Measurements from ENCODE around the gene ZNF212. TPM values are rescaled to one million over a fixed set of nuclear protein-coding genes. Genes with fewer than 3 reads are reported as not detected.

The ZNF212 gene
- polyA plus RNA-seq, result 8.7 TPM

DNA sequence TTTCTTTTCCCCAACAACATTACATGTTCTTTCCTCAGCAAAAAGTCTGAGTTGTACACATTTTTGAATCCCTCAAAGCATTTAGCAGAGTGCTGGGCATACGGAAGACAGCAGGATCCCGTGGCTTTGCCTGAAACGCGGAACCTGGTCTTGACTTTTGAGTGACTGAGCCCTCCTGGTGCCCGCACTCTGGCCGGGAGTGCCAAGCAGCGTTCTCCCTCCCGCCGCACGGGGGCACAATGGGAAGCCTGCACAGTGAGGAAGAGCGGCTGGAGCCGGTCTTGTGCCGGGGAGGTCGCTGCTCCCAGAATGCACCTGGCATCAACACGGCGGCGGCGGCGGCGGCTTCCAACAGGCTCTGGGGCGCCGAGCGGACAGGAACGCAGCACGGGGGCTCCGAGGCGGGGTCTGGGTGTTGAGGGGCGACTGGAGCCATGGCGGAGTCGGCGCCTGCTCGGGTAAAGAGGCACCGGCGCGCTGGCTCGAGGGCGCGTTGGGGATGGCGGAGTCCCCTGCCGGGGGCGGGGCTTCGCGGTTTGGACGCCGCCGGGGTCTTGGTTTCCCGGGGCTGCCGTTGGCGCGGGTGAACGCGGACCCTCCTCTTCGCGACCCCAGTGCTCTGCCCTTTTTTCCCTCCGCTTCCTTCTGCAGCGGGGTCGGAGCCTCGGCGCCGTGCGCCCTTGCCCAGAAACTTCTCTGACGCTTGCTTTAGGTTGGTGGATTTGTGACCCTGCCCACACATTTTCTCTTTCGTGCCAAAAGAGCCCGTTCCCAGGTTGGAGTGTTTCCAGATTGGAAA is at the start of gene ZNF212:
Gene ZNF212, plus strand, starts transcription at position 307 of the 799 bp plus-strand sequence. Its CDS starts 128 bp downstream, at position 435.
- peaks cover 22 to 25% (median 25%) of the 10 kb centered on the region in 3 donors for H3K4me1 Mint-ChIP-seq
- H3K9me3 Mint-ChIP-seq, result peaks cover 0 to 5% (median 0%) of the 10 kb centered on the region in 3 donors
- H3K27me3 Mint-ChIP-seq, result no peaks in the 10 kb centered on the region
- peaks cover 3% of the 10 kb centered on the region for H3K36me3 Mint-ChIP-seq
- peak within 1 kb of the TSS; percentile 58 to 89 (median 84) for H3K27ac Mint-ChIP-seq
- peak within 1 kb of the TSS; percentile 90 to 96 (median 94) for H3K4me3 Mint-ChIP-seq

- Mint-ChIP-seq H3K36me3 (no peaks in the 10 kb centered on the region), H3K4me1 (peaks cover 3 to 17% (median 9%) of the 10 kb centered on the region in 3 donors), H3K27me3 (peaks cover 2% of the 10 kb centered on the region), H3K4me3 (peak overlapping the region; percentile 58 to 81 (median 80)), H3K27ac (peak overlapping the region in 1 of 3 donors; percentile 71), H3K9me3 (no peaks in the 10 kb centered on the region)
These were observed 47.6 kb upstream of the ZNF212 start for GRCh38 chr7:149191851-149192250.

- no peaks in the 10 kb centered on the region for H3K36me3 Mint-ChIP-seq
- no peaks in the 10 kb centered on the region for H3K9me3 Mint-ChIP-seq
- peaks cover 4 to 28% (median 4%) of the 10 kb centered on the region in 3 donors for H3K4me1 Mint-ChIP-seq
- peak overlapping the region in 2 of 3 donors; percentile 20 to 23 for H3K27ac Mint-ChIP-seq
- peak overlapping the region; percentile 72 to 90 (median 86) for H3K4me3 Mint-ChIP-seq
- peaks cover 2% of the 10 kb centered on the region for H3K27me3 Mint-ChIP-seq
These were observed 44.7 kb upstream of the ZNF212 start for GRCh38 chr7:149194799-149195179.

DNA sequence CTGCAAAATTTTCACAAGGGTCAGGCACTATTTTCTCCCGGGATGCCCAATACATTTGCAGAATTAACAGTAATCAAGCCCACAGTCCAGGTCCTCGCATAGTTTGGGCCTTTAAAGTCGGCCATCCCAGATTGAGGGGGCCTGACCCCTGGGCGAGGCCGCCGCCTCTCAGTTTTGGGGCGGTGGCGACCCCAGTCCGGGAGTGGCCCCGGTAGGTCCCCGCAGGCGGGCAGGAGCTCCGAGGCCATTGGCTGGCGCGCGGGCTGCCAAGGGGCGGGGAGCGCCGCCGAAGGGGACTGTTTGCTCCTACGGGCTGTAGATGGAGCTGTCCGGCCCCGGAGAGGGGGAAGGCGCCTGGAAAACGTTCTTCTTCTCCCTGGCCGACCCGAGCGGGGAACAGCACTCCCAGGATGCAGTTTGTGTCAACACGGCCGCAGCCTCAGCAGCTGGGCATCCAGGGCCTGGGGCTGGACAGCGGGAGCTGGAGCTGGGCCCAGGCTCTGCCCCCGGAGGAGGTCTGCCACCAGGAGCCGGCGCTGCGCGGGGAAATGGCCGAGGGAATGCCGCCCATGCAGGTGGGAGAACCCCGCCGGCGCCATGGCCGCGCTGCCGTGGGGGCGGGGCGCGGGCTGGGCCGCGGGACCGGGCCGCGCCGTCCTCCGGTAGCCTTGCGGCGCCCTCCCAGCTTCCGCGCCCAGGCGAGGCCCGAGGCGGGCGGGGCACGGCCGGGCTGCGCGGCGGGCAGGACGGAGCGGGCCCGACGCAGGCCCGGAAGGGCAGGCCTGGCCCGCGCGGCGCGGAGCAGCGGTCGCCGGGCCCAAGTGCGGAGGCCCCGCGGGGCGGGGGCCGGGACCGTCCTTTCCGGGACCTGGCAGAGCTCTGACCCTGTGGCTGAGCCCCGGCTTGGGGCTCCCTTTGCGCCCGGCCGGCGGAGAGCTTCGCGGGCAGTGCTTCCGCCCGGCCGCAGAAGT is 44.0 kb upstream of the ZNF212 start, which contains the start of gene ZNF282:
Gene ZNF282, plus strand, starts transcription at position 367 of the 971 bp plus-strand sequence. Its CDS starts 44 bp downstream, at position 411.
- H3K4me1 Mint-ChIP-seq, result peaks cover 4 to 30% (median 6%) of the 10 kb centered on the region in 3 donors
- no peaks in the 10 kb centered on the region for H3K9me3 Mint-ChIP-seq
- peak within 1 kb of the TSS; percentile 86 to 98 (median 92) for H3K4me3 Mint-ChIP-seq
- peaks cover 4% of the 10 kb centered on the region for H3K36me3 Mint-ChIP-seq
- peak within 1 kb of the TSS; percentile 46 to 87 (median 82) for H3K27ac Mint-ChIP-seq
- H3K27me3 Mint-ChIP-seq, result peaks cover 2% of the 10 kb centered on the region

- H3K36me3 Mint-ChIP-seq, result peaks cover 8% of the 10 kb centered on the region
- peaks cover 4 to 27% (median 7%) of the 10 kb centered on the region in 3 donors for H3K4me1 Mint-ChIP-seq
- peak overlapping the region; percentile 86 to 98 (median 92) for H3K4me3 Mint-ChIP-seq
- H3K27me3 Mint-ChIP-seq, result no peaks in the 10 kb centered on the region
- H3K9me3 Mint-ChIP-seq, result no peaks in the 10 kb centered on the region
- H3K27ac Mint-ChIP-seq, result peak overlapping the region; percentile 46 to 87 (median 82)
These were observed 43.2 kb upstream of the ZNF212 start for GRCh38 chr7:149196151-149196704.

DNA sequence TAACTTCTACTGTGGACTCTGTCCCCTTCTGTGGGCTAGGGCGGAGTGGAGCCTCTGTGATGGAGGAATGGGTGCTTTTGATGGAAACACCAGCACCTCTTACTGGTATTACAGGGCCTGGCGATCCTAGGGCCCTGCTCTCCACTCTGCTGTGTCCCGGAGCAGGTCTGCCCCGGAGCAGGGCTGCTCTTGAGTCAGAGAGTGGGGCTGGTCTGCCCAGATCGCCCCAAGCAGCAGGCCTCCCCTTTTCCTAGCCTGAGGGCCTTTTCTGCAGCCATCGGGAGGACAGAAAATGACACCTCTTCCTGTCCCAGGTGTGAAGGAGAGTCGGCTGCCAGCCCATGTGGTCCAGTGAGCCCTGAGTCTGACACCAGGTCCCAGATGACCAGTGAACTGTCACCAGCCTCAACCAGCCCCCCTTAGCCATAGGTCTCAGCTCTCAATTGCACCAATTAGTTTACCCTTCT is 42.7 kb upstream of the ZNF212 start:
- H3K4me3 Mint-ChIP-seq, result peak overlapping the region; percentile 86 to 98 (median 92)
- no peaks in the 10 kb centered on the region for H3K27me3 Mint-ChIP-seq
- H3K27ac Mint-ChIP-seq, result peak overlapping the region in 2 of 3 donors; percentile 82 to 87
- no peaks in the 10 kb centered on the region for H3K9me3 Mint-ChIP-seq
- peaks cover 4 to 24% (median 8%) of the 10 kb centered on the region in 3 donors for H3K4me1 Mint-ChIP-seq
- H3K36me3 Mint-ChIP-seq, result peaks cover 9% of the 10 kb centered on the region

DNA sequence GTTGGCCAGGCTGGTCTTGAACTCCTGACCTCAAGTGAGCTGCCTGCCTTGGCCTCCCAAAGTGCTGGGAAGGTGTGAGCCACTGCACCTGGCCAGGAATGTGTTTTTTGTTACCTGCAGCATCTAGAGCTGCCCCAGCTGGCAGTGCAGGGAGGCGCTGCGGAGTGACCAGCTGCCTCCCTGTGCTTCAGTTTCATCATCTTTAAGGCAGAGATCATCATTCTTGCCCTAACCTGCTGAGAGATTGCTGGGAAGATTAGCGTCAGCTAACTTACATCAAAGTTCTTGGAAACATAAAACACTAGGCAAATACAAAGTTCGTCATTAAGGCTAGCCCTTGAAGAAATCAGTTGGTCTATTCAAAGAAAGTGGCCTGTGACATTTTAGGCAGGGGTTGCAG is 41.8 kb upstream of the ZNF212 start:
- Mint-ChIP-seq H3K9me3 (no peaks in the 10 kb centered on the region), H3K27ac (peak overlapping the region in 1 of 3 donors; percentile 82), H3K27me3 (no peaks in the 10 kb centered on the region), H3K36me3 (peaks cover 9% of the 10 kb centered on the region), H3K4me1 (peaks cover 2 to 26% (median 10%) of the 10 kb centered on the region in 3 donors), H3K4me3 (peak overlapping the region in 3 of 4 donors; percentile 51 to 89 (median 60))

DNA sequence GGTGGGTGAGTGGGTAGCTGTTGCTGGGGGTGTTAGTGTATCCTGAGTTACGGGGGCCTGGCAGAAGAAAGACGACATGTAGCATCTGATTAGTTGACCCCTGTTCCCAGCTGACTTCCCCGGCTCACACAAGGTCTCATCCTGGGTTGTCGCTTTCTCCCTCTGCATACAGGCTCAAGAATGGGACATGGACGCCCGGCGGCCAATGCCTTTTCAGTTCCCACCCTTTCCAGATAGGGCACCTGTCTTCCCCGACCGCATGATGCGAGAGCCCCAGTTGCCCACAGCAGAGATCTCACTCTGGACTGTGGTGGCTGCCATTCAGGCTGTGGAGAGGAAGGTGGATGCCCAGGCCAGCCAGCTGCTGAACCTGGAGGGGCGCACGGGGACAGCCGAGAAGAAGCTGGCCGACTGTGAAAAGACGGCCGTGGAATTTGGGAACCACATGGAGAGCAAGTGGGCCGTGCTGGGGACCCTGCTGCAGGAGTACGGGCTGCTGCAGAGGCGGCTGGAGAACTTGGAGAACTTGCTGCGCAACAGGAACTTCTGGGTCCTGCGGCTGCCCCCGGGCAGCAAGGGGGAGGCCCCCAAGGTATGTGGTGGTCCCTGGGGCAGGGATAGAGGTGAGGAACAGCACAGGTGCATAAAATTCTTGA is 41.2 kb upstream of the ZNF212 start:
- Mint-ChIP-seq H3K9me3 (no peaks in the 10 kb centered on the region), H3K27me3 (no peaks in the 10 kb centered on the region), H3K4me3 (peak overlapping the region in 1 of 4 donors; percentile 89), H3K36me3 (peaks cover 9% of the 10 kb centered on the region), H3K27ac (no peak overlapping the region), H3K4me1 (peaks cover 0 to 31% (median 12%) of the 10 kb centered on the region in 3 donors)

GRCh38 chr7:149199234-149199995 is 40.0 kb upstream of the ZNF212 start:
- no peak overlapping the region for H3K27ac Mint-ChIP-seq
- H3K27me3 Mint-ChIP-seq, result no peaks in the 10 kb centered on the region
- no peaks in the 10 kb centered on the region for H3K9me3 Mint-ChIP-seq
- H3K36me3 Mint-ChIP-seq, result peaks cover 11% of the 10 kb centered on the region
- peaks cover 4 to 31% (median 13%) of the 10 kb centered on the region in 3 donors for H3K4me1 Mint-ChIP-seq
- peak overlapping the region in 2 of 4 donors; percentile 51 to 89 for H3K4me3 Mint-ChIP-seq

DNA sequence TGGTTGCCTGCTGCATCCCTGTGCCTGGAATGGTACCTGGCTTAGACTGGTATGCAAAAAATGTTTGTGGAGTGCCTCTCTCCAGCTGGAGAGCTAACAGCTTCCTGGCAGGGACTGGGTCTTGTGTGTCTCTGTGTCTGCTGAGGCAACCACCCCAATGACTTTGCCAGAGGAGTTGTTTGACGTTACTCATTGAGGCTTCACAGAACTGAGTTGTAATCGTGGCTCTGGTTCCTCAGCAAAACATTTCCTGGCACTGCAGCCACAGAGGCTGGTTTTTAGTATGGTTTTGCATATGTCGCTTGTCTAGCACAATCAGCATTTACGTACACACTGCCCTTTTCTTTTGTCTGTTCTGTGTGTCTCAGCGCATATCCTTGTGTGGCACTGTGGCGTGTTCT is 36.6 kb upstream of the ZNF212 start:
- H3K4me3 Mint-ChIP-seq, result no peak overlapping the region
- H3K27me3 Mint-ChIP-seq, result no peaks in the 10 kb centered on the region
- H3K27ac Mint-ChIP-seq, result no peak overlapping the region
- H3K9me3 Mint-ChIP-seq, result no peaks in the 10 kb centered on the region
- peaks cover 5 to 12% (median 10%) of the 10 kb centered on the region in 3 donors for H3K4me1 Mint-ChIP-seq
- H3K36me3 Mint-ChIP-seq, result peaks cover 14% of the 10 kb centered on the region

GRCh38 chr7:149205690-149206381 is 33.6 kb upstream of the ZNF212 start:
- Mint-ChIP-seq H3K4me3 (no peak overlapping the region), H3K4me1 (peaks cover 5 to 7% (median 6%) of the 10 kb centered on the region in 3 donors), H3K27ac (no peak overlapping the region), H3K36me3 (peaks cover 9% of the 10 kb centered on the region), H3K27me3 (no peaks in the 10 kb centered on the region), H3K9me3 (no peaks in the 10 kb centered on the region)

DNA sequence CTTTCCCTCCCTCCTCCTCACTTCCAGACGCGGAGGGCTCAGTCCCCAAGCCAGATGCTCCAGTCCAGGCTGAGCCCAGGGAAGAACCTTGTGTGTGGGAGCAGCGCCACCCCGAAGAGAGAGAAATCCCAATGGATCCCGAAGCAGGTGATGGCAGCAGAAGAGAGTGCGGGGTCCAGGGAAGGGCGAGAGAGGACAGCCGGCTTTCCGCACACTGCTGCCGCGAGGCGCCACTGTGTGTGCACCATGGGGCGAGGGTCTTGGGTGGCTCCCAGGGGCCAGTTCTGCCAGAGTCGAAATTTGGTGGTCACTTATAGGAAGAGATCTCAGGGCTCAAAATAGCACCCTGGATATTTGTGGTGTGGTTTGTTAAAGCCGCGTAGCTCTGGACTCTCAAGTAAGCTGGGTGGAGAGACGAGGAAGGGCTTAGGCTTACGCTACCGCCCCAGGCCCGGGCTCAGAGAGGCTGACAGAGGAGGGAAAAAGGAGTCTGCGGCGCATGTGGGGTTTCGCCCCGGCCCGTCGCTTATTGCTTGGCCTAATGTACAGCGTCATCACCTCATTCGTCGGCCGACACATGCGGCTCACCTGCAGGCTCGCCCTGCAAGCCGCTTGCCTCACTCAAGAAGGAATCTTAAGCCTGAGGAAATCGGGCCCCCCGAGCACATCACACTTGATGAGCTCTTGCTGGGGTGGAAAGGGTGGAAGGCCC is 32.0 kb upstream of the ZNF212 start:
- Mint-ChIP-seq H3K36me3 (peaks cover 6% of the 10 kb centered on the region), H3K9me3 (no peaks in the 10 kb centered on the region), H3K27me3 (no peaks in the 10 kb centered on the region), H3K4me1 (peaks cover 2 to 6% (median 5%) of the 10 kb centered on the region in 3 donors), H3K27ac (no peak overlapping the region), H3K4me3 (no peak overlapping the region)
